ENCODE data around the gene KMT2C.
"Not testable (repeated sequence)": the region's sequence is repeated elsewhere in the genome, so short reads cannot be mapped to it uniquely, and the experiment has no call there.

- TF ChIP-seq CTCF (tag by site-specific recombination; IDR thresholded peaks at IDR 0.05); BCL11B (tag by site-specific recombination; IDR thresholded peaks at IDR 0.05; ENCODE audit: low read depth); ZNF311 (tag by site-specific recombination; IDR thresholded peaks at IDR 0.05; ENCODE audit: borderline replicate concordance): not testable (repeated sequence)
These were observed 194.5 kb downstream of the KMT2C start for GRCh38 chr7:152241301-152241700.
